ENCODE results near the gene KCNQ2.

The KCNQ2 gene

GRCh38 chr20:63363013-63363957, 109.2 kb downstream of the KCNQ2 start:
- in situ Hi-C loops (cut with MboI; ENCODE audit: low sequenced_read_pairs, unreplicated experiment): no loop called here
- DNase-seq (ENCODE audit: low spot score): no peak
- TF ChIP-seq CTCF (IDR thresholded peaks at IDR 0.05; ENCODE audit: borderline replicate concordance, control extremely low read depth, extremely low read depth, insufficient read depth, missing control alignments): no peak

- DNase-seq (ENCODE audit: low spot score): no peak
- in situ Hi-C loops (cut with MboI; ENCODE audit: low sequenced_read_pairs, unreplicated experiment): no loop called here
- no peak for TF ChIP-seq CTCF (IDR thresholded peaks at IDR 0.05; ENCODE audit: borderline replicate concordance, control extremely low read depth, extremely low read depth, insufficient read depth, missing control alignments)
Measured at GRCh38 chr20:63362436-63363009, 109.9 kb downstream of the KCNQ2 start.

- no peak for DNase-seq (ENCODE audit: low spot score)
- in situ Hi-C loops (cut with MboI; ENCODE audit: low sequenced_read_pairs, unreplicated experiment): no loop called here
- no peak for TF ChIP-seq CTCF (IDR thresholded peaks at IDR 0.05; ENCODE audit: borderline replicate concordance, control extremely low read depth, extremely low read depth, insufficient read depth, missing control alignments)
Measured at GRCh38 chr20:63361519-63362435, 110.7 kb downstream of the KCNQ2 start.

GRCh38 chr20:63360850-63361518, 111.5 kb downstream of the KCNQ2 start, which contains the start of gene CHRNA4:
Gene CHRNA4 (minus strand): TSS chr20:63361349. CDS start chr20:63361165, 184 bp downstream.
- in situ Hi-C loops (cut with MboI; ENCODE audit: low sequenced_read_pairs, unreplicated experiment): no loop called here
- no peak for TF ChIP-seq CTCF (IDR thresholded peaks at IDR 0.05; ENCODE audit: borderline replicate concordance, control extremely low read depth, extremely low read depth, insufficient read depth, missing control alignments)

GRCh38 chr20:63359937-63360849, 112.3 kb downstream of the KCNQ2 start:
- no peak for TF ChIP-seq CTCF (IDR thresholded peaks at IDR 0.05; ENCODE audit: borderline replicate concordance, control extremely low read depth, extremely low read depth, insufficient read depth, missing control alignments)
- no peak for DNase-seq (ENCODE audit: low spot score)
- in situ Hi-C loops (cut with MboI; ENCODE audit: low sequenced_read_pairs, unreplicated experiment): no loop called here

More at GRCh38 chr20:63360850-63361518, 111.5 kb downstream of the KCNQ2 start, which contains the start of gene CHRNA4:
- DNase-seq (ENCODE audit: low spot score): no peak

All from GM13976 (cell line).